ENCODE data around the gene KMT5B. TPM values are rescaled to one million over a fixed set of nuclear protein-coding genes. Genes with fewer than 3 reads are reported as not detected.

Gene KMT5B
- total RNA-seq, 5 donors from 2014 or later (not counting 1 experiment from before 2014, with no cell fraction given), result 35.1 to 56.6 (median 48.5) TPM

DNA sequence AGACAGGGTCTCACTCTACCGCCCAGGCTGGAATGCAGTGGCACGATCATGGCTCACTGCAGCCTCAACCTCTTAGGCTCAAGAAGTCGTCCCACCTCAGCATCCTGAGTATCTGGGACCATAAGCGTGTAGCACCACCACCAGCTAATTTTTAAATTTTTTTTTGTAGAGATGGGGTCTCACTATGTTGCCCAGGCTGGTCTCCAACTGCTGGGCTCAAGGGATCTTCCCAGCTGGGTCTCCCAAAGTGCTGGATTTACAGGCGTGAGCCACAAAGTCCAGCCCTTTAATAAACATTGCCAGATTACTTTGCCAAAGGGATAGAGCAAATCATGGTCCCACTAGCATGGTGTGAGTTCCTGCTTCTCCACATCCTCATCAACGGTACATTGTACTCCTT, 45.6 kb downstream of the KMT5B start:
- WGBS (ENCODE audit: insufficient coverage), result 100% methylated on average over 5 of the region's 6 CpGs
- H3K36me3 Mint-ChIP-seq, result peaks cover 39% of the 10 kb centered on the region
- H3K36me3 ChIP-seq (ENCODE audit: control insufficient read depth in 2 of 2, extremely low read depth in 1 of 2, insufficient read depth in 1 of 2, low read length in 1 of 2), result peaks cover 15 to 68% of the 10 kb centered on the region in 2 donors

DNA sequence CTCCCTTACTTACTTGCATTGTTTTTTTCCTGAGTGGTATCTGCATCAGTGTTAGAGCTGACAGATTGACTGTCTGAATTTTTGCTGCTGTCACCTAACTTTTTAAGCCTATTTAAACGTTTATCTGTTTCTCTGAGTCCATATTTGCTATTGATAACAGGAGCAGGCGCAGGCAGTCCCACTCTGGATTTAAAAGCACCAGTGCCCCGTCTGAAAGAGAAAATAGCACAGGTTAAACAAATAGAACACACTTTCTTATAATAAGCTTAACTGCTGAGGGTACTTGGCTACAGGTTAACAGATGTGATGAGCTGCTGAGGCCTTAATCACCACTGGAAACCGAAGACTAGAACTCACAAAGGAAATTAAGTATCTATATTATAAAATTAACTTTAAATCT, 46.1 kb downstream of the KMT5B start:
- ChIA-PET POLR2A (no interaction called here), CTCF (no interaction called here)
- Mint-ChIP-seq H3K36me3 (peaks cover 42% of the 10 kb centered on the region), H3K4me1 (peaks cover 0 to 2% (median 0%) of the 10 kb centered on the region in 3 donors), H3K4me3 (no peak overlapping the region), H3K9me3 (no peaks in the 10 kb centered on the region), H3K27ac (no peak overlapping the region), H3K27me3 (no peaks in the 10 kb centered on the region)
- WGBS (ENCODE audit: insufficient coverage), result no CpG with 5 or more reads among the region's 4 CpGs
- Histone ChIP-seq H3K4me3 (ENCODE audit: control insufficient read depth in 1 of 2, extremely low read depth in 1 of 2, low read length in 1 of 2) (no peak overlapping the region), H3K27me3 (replicated peaks in 1 of 2; ENCODE audit: control insufficient read depth in 2 of 2, extremely low read depth in 1 of 2, insufficient read depth in 2 of 2, low read length in 1 of 2) (no peaks in the 10 kb centered on the region), H3K4me1 (ENCODE audit: control insufficient read depth in 1 of 2, extremely low read depth in 1 of 2, insufficient read depth in 2 of 2, low read length in 2 of 2) (no peaks in the 10 kb centered on the region), H3K27ac (ENCODE audit: low read length) (no peak overlapping the region), H3K9me3 (no peaks in the 10 kb centered on the region), H3K36me3 (ENCODE audit: control insufficient read depth in 2 of 2, extremely low read depth in 1 of 2, insufficient read depth in 1 of 2, low read length in 1 of 2) (peaks cover 15 to 63% of the 10 kb centered on the region in 2 donors)
- no peak for ATAC-seq (replicated peaks in 1 of 4)
- DNase-seq, result no peak

More for the DNA sequence above, 45.6 kb downstream of the KMT5B start:
- Histone ChIP-seq H3K27me3 (replicated peaks in 1 of 2; ENCODE audit: control insufficient read depth in 2 of 2, extremely low read depth in 1 of 2, insufficient read depth in 2 of 2, low read length in 1 of 2) (no peaks in the 10 kb centered on the region), H3K27ac (ENCODE audit: low read length) (no peak overlapping the region), H3K4me1 (ENCODE audit: control insufficient read depth in 1 of 2, extremely low read depth in 1 of 2, insufficient read depth in 2 of 2, low read length in 2 of 2) (no peaks in the 10 kb centered on the region), H3K9me3 (no peaks in the 10 kb centered on the region), H3K4me3 (ENCODE audit: control insufficient read depth in 1 of 2, extremely low read depth in 1 of 2, low read length in 1 of 2) (no peak overlapping the region)
- Mint-ChIP-seq H3K4me1 (no peaks in the 10 kb centered on the region), H3K27ac (no peak overlapping the region), H3K9me3 (no peaks in the 10 kb centered on the region), H3K4me3 (no peak overlapping the region), H3K27me3 (no peaks in the 10 kb centered on the region)
- ChIA-PET CTCF (no interaction called here), POLR2A (interaction anchor here in 1 of 2 donors (0.5 kb wide), 1 partner anchor 39 kb away, joined by 3 read pairs; no protein-coding TSS in a partner anchor)
- no peak for ATAC-seq (replicated peaks in 1 of 4)
- no peak for DNase-seq

DNA sequence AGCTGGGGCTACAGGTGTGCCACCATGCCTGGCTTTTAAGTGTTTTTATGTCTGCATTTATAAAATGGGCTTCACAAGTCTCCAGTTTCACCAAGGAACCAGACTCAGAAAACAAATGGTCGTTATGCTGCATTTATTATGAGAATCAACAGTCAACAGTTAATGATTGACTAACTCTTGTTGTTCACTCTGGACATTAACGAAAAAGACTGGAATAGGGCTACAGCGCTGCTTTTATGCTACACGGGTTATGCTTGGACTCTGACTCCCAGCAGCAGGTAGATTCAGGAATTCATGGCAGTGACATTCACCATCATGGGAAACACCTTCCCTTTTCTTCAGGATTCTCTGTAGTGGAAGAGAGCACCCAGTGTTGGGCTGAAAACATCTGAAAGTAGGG, 47.5 kb downstream of the KMT5B start:
- H3K9me3 Mint-ChIP-seq, result no peaks in the 10 kb centered on the region
- no peak overlapping the region for H3K4me3 Mint-ChIP-seq
- no peak overlapping the region for H3K4me3 ChIP-seq (ENCODE audit: control insufficient read depth in 1 of 2, extremely low read depth in 1 of 2, low read length in 1 of 2)
- POLR2A ChIA-PET, result no interaction called here
- peaks cover 44% of the 10 kb centered on the region for H3K36me3 Mint-ChIP-seq
- CTCF ChIA-PET, result no interaction called here
- H3K27ac Mint-ChIP-seq, result no peak overlapping the region
- no peak overlapping the region for H3K27ac ChIP-seq (ENCODE audit: low read length)
- ATAC-seq (replicated peaks in 1 of 4) (no peak), DNase-seq (no peak)
- 100% methylated on average over 3 of the region's 4 CpGs for WGBS (ENCODE audit: insufficient coverage)
- no peaks in the 10 kb centered on the region for H3K27me3 ChIP-seq (replicated peaks in 1 of 2; ENCODE audit: control insufficient read depth in 2 of 2, extremely low read depth in 1 of 2, insufficient read depth in 2 of 2, low read length in 1 of 2)
- H3K9me3 ChIP-seq, result no peaks in the 10 kb centered on the region
- no peaks in the 10 kb centered on the region for H3K4me1 ChIP-seq (ENCODE audit: control insufficient read depth in 1 of 2, extremely low read depth in 1 of 2, insufficient read depth in 2 of 2, low read length in 2 of 2)
- no peaks in the 10 kb centered on the region for H3K27me3 Mint-ChIP-seq
- H3K36me3 ChIP-seq (ENCODE audit: control insufficient read depth in 2 of 2, extremely low read depth in 1 of 2, insufficient read depth in 1 of 2, low read length in 1 of 2), result peaks cover 15 to 52% of the 10 kb centered on the region in 2 donors
- peaks cover 0 to 7% (median 0%) of the 10 kb centered on the region in 3 donors for H3K4me1 Mint-ChIP-seq

DNA sequence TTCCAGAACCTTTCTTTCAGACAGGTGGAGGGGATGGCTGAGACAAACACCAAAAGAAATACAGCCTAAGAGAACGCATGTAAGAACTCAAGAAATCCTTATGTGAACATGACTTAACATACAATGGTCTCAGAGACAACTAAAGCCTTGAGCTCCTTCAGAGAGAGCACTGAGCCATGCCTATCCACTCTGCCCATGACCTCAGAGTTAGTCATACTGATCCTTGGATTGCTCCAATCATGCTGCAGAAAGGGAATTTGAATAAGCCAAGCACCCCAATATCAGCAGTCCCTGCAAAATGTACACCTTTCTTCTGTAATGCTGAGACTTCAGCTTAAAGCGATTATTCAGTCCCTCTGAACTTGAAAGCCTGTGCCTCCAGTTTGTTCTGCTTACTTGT, 48.7 kb downstream of the KMT5B start:
- no peak overlapping the region for H3K27ac Mint-ChIP-seq
- H3K4me1 ChIP-seq (ENCODE audit: control insufficient read depth in 1 of 2, extremely low read depth in 1 of 2, insufficient read depth in 2 of 2, low read length in 2 of 2), result no peaks in the 10 kb centered on the region
- 89% methylated on average over 1 of the region's 2 CpGs for WGBS (ENCODE audit: insufficient coverage)
- no peak overlapping the region for H3K4me3 ChIP-seq (ENCODE audit: control insufficient read depth in 1 of 2, extremely low read depth in 1 of 2, low read length in 1 of 2)
- peaks cover 0 to 7% (median 0%) of the 10 kb centered on the region in 3 donors for H3K4me1 Mint-ChIP-seq
- no peaks in the 10 kb centered on the region for H3K27me3 Mint-ChIP-seq
- no peaks in the 10 kb centered on the region for H3K9me3 Mint-ChIP-seq
- no peak overlapping the region for H3K27ac ChIP-seq (ENCODE audit: low read length)
- H3K36me3 Mint-ChIP-seq, result peaks cover 40% of the 10 kb centered on the region
- H3K4me3 Mint-ChIP-seq, result no peak overlapping the region
- ChIA-PET POLR2A (no interaction called here), CTCF (no interaction called here)
- H3K27me3 ChIP-seq (replicated peaks in 1 of 2; ENCODE audit: control insufficient read depth in 2 of 2, extremely low read depth in 1 of 2, insufficient read depth in 2 of 2, low read length in 1 of 2), result no peaks in the 10 kb centered on the region
- H3K36me3 ChIP-seq (ENCODE audit: control insufficient read depth in 2 of 2, extremely low read depth in 1 of 2, insufficient read depth in 1 of 2, low read length in 1 of 2), result peaks cover 7 to 41% of the 10 kb centered on the region in 2 donors
- no peak for DNase-seq
- no peak for ATAC-seq (replicated peaks in 1 of 4)
- no peaks in the 10 kb centered on the region for H3K9me3 ChIP-seq

DNA sequence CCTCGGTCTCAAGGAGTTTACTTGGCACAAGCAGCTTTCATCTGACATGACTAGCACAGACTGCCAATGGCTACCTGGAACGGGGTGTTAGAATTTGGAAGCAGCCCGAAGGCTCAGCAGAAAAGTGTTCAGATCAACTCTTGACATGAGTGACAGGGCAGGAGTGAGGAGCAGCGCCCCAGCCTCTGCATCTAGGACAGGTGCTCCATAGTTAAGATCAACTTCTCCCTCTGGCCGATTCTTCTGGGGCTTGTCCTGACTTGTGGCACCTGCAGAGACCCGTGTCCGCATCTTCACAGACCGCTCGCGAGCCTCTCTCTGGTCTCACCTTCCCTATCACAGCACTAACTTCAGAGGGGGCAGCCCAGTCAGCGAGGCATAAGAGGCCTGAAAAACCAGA, 49.4 kb downstream of the KMT5B start:
- Mint-ChIP-seq H3K4me3 (no peak overlapping the region), H3K36me3 (peaks cover 36% of the 10 kb centered on the region), H3K4me1 (peaks cover 0 to 7% (median 0%) of the 10 kb centered on the region in 3 donors), H3K27ac (no peak overlapping the region), H3K27me3 (no peaks in the 10 kb centered on the region), H3K9me3 (no peaks in the 10 kb centered on the region)
- Histone ChIP-seq H3K27me3 (replicated peaks in 1 of 2; ENCODE audit: control insufficient read depth in 2 of 2, extremely low read depth in 1 of 2, insufficient read depth in 2 of 2, low read length in 1 of 2) (no peaks in the 10 kb centered on the region), H3K27ac (ENCODE audit: low read length) (no peak overlapping the region), H3K4me1 (ENCODE audit: control insufficient read depth in 1 of 2, extremely low read depth in 1 of 2, insufficient read depth in 2 of 2, low read length in 2 of 2) (no peaks in the 10 kb centered on the region), H3K36me3 (ENCODE audit: control insufficient read depth in 2 of 2, extremely low read depth in 1 of 2, insufficient read depth in 1 of 2, low read length in 1 of 2) (peaks cover 6 to 39% of the 10 kb centered on the region in 2 donors), H3K9me3 (no peaks in the 10 kb centered on the region), H3K4me3 (ENCODE audit: control insufficient read depth in 1 of 2, extremely low read depth in 1 of 2, low read length in 1 of 2) (no peak overlapping the region)
- ATAC-seq (replicated peaks in 1 of 4) (no peak), DNase-seq (no peak)
- WGBS (ENCODE audit: insufficient coverage), result 91% methylated on average over 5 of the region's 11 CpGs
- ChIA-PET POLR2A (no interaction called here), CTCF (no interaction called here)

DNA sequence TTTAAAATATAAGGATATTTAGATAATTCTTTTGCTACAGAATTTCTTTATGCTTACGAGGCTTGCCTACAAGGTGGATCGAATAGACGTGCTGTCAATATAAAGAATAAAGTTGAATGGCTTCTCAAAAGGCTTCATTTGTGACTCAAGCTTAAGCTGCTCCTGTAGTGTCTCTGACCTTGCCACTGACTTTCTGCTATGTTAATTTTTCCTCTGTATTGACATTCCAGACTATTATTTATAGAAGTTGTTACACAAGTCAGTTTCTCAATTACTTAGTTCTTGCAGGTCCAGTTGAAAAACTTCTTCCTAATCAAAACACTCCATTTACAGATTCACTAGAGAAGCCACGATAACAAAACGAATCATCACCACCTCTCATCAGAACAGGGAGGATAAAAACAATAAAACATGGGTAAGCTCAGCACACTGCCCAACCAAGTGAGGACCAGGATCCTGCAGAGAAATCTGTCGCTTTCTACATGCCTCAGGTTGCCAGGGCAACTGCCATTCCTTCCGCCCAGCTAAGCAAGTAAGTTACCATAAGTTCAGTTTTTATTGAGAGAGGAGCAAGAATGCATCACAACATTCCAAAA, 52.9 kb downstream of the KMT5B start:
- no peak overlapping the region for H3K4me3 ChIP-seq (ENCODE audit: control insufficient read depth in 1 of 2, extremely low read depth in 1 of 2, low read length in 1 of 2)
- H3K36me3 ChIP-seq (ENCODE audit: control insufficient read depth in 2 of 2, extremely low read depth in 1 of 2, insufficient read depth in 1 of 2, low read length in 1 of 2), result peaks cover 2 to 26% of the 10 kb centered on the region in 2 donors
- Mint-ChIP-seq H3K27me3 (no peaks in the 10 kb centered on the region), H3K27ac (peak overlapping the region in 1 of 2 donors; percentile 50), H3K4me1 (peaks cover 0 to 7% (median 0%) of the 10 kb centered on the region in 3 donors), H3K36me3 (peaks cover 39% of the 10 kb centered on the region), H3K9me3 (no peaks in the 10 kb centered on the region), H3K4me3 (no peak overlapping the region)
- WGBS (ENCODE audit: insufficient coverage), result 71% methylated on average over 3 of the region's 7 CpGs
- H3K4me1 ChIP-seq (ENCODE audit: control insufficient read depth in 1 of 2, extremely low read depth in 1 of 2, insufficient read depth in 2 of 2, low read length in 2 of 2), result no peaks in the 10 kb centered on the region
- ChIA-PET CTCF (no interaction called here), POLR2A (interaction anchor here in 1 of 2 donors (0.6 kb wide), 1 partner anchor 1292 kb away, joined by 3 read pairs; no protein-coding TSS in a partner anchor)
- no peak for DNase-seq
- no peaks in the 10 kb centered on the region for H3K9me3 ChIP-seq
- no peaks in the 10 kb centered on the region for H3K27me3 ChIP-seq (replicated peaks in 1 of 2; ENCODE audit: control insufficient read depth in 2 of 2, extremely low read depth in 1 of 2, insufficient read depth in 2 of 2, low read length in 1 of 2)
- no peak for ATAC-seq (replicated peaks in 1 of 4)
- H3K27ac ChIP-seq (ENCODE audit: low read length), result no peak overlapping the region

All from T-cell (primary cell).